GM23248 (cell line): ENCODE results near the gene ALDH1A3.

ENCODE experiments used
- EZH2 ChIP-seq: fragments of 200-600 bp; sonication (generic); IDR thresholded peaks from 2 replicates; pipeline ENCODE4 v1.6.1; 2018; ENCODE audit warnings: antibody characterized with exemption, mild to moderate bottlenecking; ENCODE audit not compliant: insufficient read depth, poor library complexity, severe bottlenecking
- EZH2phosphoT487 ChIP-seq: fragments of 200-600 bp; sonication (generic); IDR thresholded peaks from 2 replicates; pipeline ENCODE4 v1.6.1; 2018; ENCODE audit warnings: antibody characterized with exemption, moderate library complexity, mild to moderate bottlenecking, low read depth; ENCODE audit not compliant: insufficient read depth

GRCh38 chr15:100895721-100896120 lies 16.1 kb downstream of the ALDH1A3 start:
- TF ChIP-seq EZH2: no peak
- TF ChIP-seq EZH2phosphoT487: no peak
